Stomach (tissue), 4 donors: ENCODE results near the gene KDR.

Source experiments
- EP300 ChIP-seq: sonication (generic); formaldehyde crosslinking; IDR thresholded peaks from one replicate; pipeline ENCODE4 v1.6.1; 2017; ENCODE audit warnings: antibody characterized with exemption
- POLR2AphosphoS5 ChIP-seq, 3 donors: sonication (generic); formaldehyde crosslinking; IDR thresholded peaks; one replicate each; pipeline ENCODE4 v1.6.1; 2016; ENCODE audit warnings: antibody characterized with exemption in 3 of 3
- TF ChIP-seq, protein P1 (sequence below), 7 experiments: fragments of 450-650 bp in 4 of 7; fragments of 200-600 bp in 3 of 7; sonication (generic) in 3 of 7; IDR thresholded peaks; one replicate each; pipeline ENCODE4 v1.5.1; 2016 to 2019; ENCODE audit warnings: antibody characterized with exemption in 7 of 7, control low read depth in 2 of 7, mild to moderate bottlenecking in 1 of 7

- TF ChIP-seq, protein P1, sequence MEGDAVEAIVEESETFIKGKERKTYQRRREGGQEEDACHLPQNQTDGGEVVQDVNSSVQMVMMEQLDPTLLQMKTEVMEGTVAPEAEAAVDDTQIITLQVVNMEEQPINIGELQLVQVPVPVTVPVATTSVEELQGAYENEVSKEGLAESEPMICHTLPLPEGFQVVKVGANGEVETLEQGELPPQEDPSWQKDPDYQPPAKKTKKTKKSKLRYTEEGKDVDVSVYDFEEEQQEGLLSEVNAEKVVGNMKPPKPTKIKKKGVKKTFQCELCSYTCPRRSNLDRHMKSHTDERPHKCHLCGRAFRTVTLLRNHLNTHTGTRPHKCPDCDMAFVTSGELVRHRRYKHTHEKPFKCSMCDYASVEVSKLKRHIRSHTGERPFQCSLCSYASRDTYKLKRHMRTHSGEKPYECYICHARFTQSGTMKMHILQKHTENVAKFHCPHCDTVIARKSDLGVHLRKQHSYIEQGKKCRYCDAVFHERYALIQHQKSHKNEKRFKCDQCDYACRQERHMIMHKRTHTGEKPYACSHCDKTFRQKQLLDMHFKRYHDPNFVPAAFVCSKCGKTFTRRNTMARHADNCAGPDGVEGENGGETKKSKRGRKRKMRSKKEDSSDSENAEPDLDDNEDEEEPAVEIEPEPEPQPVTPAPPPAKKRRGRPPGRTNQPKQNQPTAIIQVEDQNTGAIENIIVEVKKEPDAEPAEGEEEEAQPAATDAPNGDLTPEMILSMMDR (IDR thresholded peaks at IDR 0.05) = no peak
- TF ChIP-seq POLR2AphosphoS5 (IDR thresholded peaks at IDR 0.05) = no peak
- no peak for TF ChIP-seq EP300
Measured at GRCh38 chr4:55172694-55173287, 47.4 kb upstream of the KDR start.
